WI38 (cell line): ENCODE results near the gene AARSD1.
"Not testable (repeated sequence)": the region's sequence is repeated elsewhere in the genome, so short reads cannot be mapped to it uniquely, and the experiment has no call there.

Experiments used
- H3K4me3 ChIP-seq: 2 replicates; pipeline ENCODE4 v1.5.1; 2011; ENCODE audit warnings: low read depth, mild to moderate bottlenecking, control low read depth, low read length
- CTCF ChIP-seq: IDR thresholded peaks from 2 replicates; pipeline ENCODE4 v1.5.1; 2012; ENCODE audit warnings: low read depth, mild to moderate bottlenecking, control low read depth, low read length

The AARSD1 gene

GRCh38 chr17:42920922-42921321 is 43.3 kb downstream of the AARSD1 start:
- no peak for TF ChIP-seq CTCF
- no peak overlapping the region for H3K4me3 ChIP-seq

- H3K4me3 ChIP-seq = no peak overlapping the region
- TF ChIP-seq CTCF = no peak
These were observed 44.0 kb downstream of the AARSD1 start for GRCh38 chr17:42920106-42920900.

GRCh38 chr17:42919522-42920077 is 44.7 kb downstream of the AARSD1 start:
- not testable (repeated sequence) for H3K4me3 ChIP-seq

GRCh38 chr17:42918902-42919521 is 45.2 kb downstream of the AARSD1 start:
- no peak overlapping the region for H3K4me3 ChIP-seq
- no peak for TF ChIP-seq CTCF

GRCh38 chr17:42917236-42917603 is 47.0 kb downstream of the AARSD1 start:
- no peak for TF ChIP-seq CTCF

GRCh38 chr17:42916388-42917235 is 47.6 kb downstream of the AARSD1 start:
- not testable (repeated sequence) for H3K4me3 ChIP-seq

More at GRCh38 chr17:42917236-42917603, 47.0 kb downstream of the AARSD1 start:
- H3K4me3 ChIP-seq = no peak overlapping the region

GRCh38 chr17:42915288-42915687 is 49.0 kb downstream of the AARSD1 start:
- H3K4me3 ChIP-seq = not testable (repeated sequence)

GRCh38 chr17:42913981-42914617 is 50.2 kb downstream of the AARSD1 start:
- TF ChIP-seq CTCF = no peak
- H3K4me3 ChIP-seq = no peak overlapping the region
